NCI-H1930 (cell line): Measurements from ENCODE around the gene STAG1.
"Not testable (repeated sequence)": the region's sequence is repeated elsewhere in the genome, so short reads cannot be mapped to it uniquely, and the experiment has no call there.

Source experiments
- DNase-seq, 2 experiments: peaks; one replicate each; lab custom pipeline; 2025; lab: John Stamatoyannopoulos, UW

The STAG1 gene

DNA sequence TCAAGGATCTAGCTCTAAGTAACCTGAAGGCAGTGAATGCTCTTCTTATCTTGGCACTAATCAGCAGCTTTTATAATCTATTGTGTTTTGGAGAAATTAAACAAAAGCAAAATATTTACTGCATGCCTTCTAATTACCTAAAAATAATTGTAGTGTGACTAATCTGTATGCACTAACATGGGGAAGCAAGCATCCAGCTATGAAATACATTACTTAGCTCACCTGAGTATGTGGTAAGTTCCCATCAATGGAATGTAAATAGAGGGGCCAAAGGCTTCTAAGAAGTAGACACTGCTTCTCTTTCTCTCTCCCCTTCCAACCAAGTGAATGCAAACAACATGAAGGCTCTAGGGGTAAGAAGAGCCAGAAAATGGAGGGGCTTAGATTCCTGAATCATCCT lies 165.6 kb downstream of the STAG1 start:
- no peak for DNase-seq

DNA sequence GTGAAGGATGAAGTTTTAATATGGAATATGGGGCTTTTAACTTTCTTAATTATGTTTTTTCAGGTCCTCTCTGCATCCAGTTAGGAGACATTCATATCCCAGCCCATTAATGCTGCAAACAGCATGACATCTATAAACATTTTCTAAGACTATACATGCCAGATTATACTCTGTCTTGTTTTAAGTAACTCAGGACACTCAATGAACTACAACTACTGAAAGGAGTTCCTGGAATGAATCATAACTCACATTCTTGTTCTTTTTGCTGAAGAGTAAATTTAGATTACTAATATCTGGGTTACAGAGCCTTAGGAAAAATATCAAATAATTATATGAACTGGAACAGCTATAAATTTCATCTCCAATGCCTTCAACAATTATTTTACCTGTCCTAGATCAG lies 167.4 kb downstream of the STAG1 start:
- DNase-seq: no peak

- no peak for DNase-seq
Measured at GRCh38 chr3:136583823-136584222, 168.4 kb downstream of the STAG1 start.

DNA sequence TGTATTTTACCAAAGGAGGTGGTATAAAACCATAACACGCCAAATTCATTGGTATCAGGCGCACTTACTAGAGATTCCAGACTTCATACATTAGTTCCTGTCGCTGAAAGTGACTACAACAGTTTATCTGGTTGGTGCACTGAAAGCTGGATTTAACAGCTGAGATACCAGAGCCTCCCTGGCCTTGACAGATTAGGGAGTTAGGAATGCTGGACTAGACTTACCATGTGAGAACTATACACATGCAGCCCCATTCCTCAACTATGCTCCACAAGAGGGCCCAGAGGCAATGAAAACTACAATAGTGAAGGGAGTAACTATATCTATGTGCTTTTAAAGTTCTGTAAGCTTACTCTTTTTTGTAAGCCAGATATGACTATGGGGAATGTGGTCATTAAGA lies 174.4 kb downstream of the STAG1 start:
- DNase-seq: no peak

DNA sequence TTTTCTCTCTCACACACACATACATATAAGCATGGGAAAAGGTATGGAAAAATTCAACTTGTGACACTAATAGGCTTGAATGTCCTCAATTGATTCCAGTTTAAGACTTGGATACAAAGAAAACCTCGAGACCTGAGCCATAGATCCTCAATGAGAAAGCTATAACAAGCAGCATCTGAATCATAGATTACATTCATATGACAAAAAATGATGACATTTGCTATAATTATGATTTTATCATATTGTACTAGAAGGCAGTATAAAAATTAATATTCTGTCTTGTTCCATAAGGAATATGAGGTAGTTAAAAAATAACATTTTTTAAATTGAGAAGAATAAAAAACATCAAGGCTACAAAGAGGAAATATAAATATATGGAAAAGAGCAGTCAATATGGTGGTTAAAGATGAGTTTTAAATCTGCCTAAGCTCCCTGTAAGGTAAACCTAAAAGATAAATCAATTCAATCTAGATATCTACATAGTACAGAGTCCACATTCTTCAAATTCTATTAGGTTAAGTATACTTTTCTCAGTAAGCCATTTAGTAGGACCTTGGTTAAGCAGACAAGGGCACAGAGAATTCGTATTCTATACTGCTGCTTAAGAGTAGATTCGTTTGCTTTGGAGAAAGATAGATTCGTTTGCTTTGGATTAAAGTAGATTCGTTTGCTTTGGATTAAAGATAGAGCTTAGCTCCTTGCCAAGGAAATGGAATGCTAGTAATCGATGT lies 175.7 kb downstream of the STAG1 start:
- DNase-seq: no peak

- no peak for DNase-seq
Measured at GRCh38 chr3:136567599-136568188, 184.5 kb downstream of the STAG1 start.

DNA sequence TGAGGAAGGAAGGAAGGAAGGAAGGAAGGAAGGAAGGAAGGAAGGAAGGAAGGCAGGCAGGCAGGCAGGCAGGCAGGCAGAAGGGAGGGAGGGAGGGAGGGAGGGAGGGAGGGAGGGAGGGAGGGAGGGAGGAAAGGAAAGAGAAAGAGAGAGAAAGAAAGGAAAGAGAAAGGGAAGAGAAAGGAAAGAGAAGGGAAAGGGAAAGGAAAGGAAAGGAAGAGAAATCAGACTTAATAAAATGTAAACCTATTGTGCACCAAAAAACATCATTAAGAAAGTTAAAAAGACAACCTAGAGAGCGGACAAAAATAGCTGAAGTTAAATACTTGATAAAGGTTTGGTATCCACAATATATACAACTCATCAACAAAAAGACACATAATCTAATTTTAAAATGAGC lies 187.2 kb downstream of the STAG1 start:
- not testable (repeated sequence) for DNase-seq

DNA sequence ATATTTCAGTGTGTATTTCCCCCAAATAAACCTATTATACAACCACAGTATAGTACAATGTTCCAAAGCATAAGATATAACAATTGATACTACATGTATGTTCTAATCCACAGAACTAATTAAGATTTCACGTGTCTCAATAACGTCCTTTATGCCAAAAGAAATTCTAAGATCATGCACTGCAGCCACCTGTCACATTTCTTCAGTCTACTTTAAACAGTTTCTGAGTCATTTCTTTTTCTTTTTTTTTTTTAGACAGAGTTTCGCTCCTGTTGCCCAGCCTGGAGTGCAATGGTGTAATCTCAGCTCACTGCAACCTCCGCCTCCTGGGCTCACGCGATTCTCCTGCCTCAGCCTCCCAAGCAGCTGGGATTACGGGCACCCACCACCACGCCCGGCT lies 190.2 kb downstream of the STAG1 start:
- DNase-seq: no peak

DNA sequence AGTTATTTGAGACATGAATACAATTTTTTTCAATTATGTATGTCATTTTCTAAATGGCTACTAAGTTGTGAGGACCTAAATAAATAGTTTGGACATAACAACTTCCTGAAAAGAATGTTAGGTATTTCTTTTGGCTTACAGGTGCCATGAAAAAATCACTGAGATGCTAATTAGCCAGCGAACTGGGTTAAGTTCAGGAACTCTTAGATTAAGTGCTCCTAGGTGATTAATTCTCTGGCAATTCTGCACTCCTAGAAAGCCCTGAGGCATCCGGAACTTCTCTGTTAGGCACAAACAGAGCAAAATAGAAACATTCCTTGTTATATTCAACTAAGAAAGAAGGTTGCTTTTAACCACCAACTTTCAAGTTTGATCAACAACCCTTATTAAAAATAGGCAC lies 192.3 kb downstream of the STAG1 start:
- DNase-seq: no peak

DNA sequence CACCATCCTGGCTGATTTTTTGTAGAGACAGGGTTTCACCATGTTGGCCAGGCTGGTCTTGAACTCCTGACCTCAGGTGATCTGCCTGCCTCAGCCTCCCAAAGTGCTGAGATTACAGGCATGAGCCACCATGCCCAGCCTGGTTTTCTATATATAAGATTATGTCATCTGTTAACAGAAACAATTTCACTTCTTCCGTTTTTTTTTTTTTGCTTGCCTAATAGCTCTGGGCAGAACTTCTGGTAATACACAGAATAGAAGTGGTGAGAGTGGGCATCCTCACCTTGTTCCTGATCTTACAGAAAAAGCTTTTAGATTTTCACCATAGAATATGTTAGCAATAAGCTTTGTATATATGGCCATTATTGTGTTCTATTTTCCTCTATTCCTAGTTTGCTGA lies 202.7 kb downstream of the STAG1 start:
- DNase-seq: not testable (repeated sequence)

GRCh38 chr3:136547293-136547692 lies 204.9 kb downstream of the STAG1 start:
- DNase-seq: no peak

GRCh38 chr3:136546720-136547119 lies 205.5 kb downstream of the STAG1 start:
- DNase-seq: no peak

DNA sequence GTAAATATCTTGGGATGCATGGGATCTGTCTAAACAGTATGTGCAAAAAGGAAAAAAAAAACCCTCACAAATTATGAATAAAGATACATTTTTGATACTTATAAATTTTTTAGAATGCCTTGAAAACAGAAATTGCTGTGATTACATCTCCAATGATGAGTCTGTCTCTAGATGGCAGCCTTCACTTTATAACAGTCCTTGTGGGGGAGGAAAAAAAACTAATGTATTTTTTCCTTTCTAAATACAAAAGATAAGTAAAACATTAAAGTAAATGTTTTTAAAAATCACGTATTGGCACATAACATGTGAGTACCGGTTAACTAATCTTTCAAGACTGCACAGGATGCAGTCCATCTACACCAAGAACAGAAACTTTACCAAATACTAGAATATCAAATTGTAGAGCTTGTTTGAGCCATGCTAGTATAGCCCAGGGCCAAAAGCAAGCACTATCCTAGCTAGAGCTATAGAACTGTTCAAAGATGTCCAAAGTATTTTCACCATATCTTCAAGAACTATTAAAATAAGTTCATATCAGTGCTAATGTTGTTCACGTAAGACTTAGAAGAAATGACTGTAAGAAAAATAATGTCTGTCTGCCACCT lies 206.4 kb downstream of the STAG1 start:
- no peak for DNase-seq

GRCh38 chr3:136544532-136544931 lies 207.6 kb downstream of the STAG1 start:
- no peak for DNase-seq

DNA sequence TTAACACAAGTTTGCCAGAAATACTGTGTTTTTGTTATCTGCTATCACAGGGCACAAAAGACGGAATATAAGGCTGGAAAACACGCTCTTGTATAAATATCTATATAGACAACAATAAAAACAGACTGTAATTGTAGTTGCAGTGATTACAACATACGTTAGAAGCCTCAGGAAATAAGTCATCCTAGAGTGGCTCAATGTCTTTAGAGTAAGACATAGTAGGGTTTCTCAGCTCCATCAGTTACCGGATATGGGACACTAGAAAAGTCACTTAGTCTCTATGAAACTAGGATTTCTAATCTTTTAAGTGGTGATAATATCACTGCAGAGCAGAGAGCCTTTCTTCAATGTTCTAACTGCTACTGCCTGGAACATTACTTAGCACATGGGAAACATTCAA lies 208.8 kb downstream of the STAG1 start:
- DNase-seq: no peak

- no peak for DNase-seq
Measured at GRCh38 chr3:136535906-136536305, 216.3 kb downstream of the STAG1 start.

GRCh38 chr3:136532766-136533165 lies 219.4 kb downstream of the STAG1 start:
- DNase-seq: no peak

GRCh38 chr3:136518102-136518501 lies 234.1 kb downstream of the STAG1 start:
- no peak for DNase-seq

GRCh38 chr3:136516656-136517055 lies 235.5 kb downstream of the STAG1 start:
- no peak for DNase-seq

DNA sequence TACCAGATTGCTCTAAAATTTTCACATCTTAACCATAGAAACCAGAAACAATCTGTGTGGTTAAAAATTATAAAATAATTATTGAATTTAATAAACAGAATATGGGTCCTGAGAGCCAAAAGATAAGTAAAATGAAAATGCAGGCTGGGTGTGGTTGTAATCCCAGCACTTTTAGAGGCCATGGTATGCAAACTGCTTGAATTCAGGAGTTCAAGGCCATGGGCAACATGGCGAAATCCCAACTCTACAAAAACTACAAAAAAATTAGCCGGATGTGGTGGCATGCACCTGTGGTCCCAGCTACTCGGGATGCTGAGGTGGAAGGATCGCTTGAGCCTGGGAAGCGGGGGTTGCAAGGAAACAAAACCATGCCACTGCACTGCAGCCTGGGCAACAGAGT lies 236.1 kb downstream of the STAG1 start:
- no peak for DNase-seq

- not testable (repeated sequence) for DNase-seq
Measured at GRCh38 chr3:136514533-136514932, 237.6 kb downstream of the STAG1 start.

GRCh38 chr3:136513367-136513766 lies 238.8 kb downstream of the STAG1 start:
- no peak for DNase-seq

- DNase-seq: no peak
Measured at GRCh38 chr3:136512381-136512780, 239.8 kb downstream of the STAG1 start.

- no peak for DNase-seq
Measured at GRCh38 chr3:136505676-136506075, 246.5 kb downstream of the STAG1 start.
